Heart left ventricle (tissue), 13 donors: ENCODE data around the gene AIPL1.

Experiments used
- POLR2A ChIP-seq, 2 donors: fragments of 450-650 bp; IDR thresholded peaks; one replicate each; pipeline ENCODE4 v1.6.1; 2017; ENCODE audit warnings: antibody characterized with exemption in 2 of 2, mild to moderate bottlenecking in 2 of 2, moderate library complexity in 2 of 2
- TF ChIP-seq, protein P1 (sequence below), 12 donors: fragments of 200-600 bp; sonication (generic) in 4 of 12; IDR thresholded peaks; one replicate each; pipeline versions ENCODE4 v1.5.0 to v1.8.0; 2018 to 2022; ENCODE audit warnings: antibody characterized with exemption in 12 of 12, mild to moderate bottlenecking in 5 of 12
- donor health status: ischemic (EF 13 %, LVEDD 7.1; RV severe dilation, severe dysfunction).
- donor health status: DM: no; HTN: yes; CAD: no.
- donor health status: DM: no; HTN: no; CAD: no.
- donor health status: ischemic (EF 25% LVEDD 6.9; RV normal size, moderate dysfunction).
- donor health status: ischemic (EF 25% LVEDD 5.7; RV mildly dilated, moderate dysfunction).
- donor health status: ischemic (EF 35%, LVEDD 5.7; RV mildly dilated, moderate dysfunction).
- donor health status: nonischemic (EF 11% LVEDD 7.7; RV severe dilation, severe dysfunction).
- donor health status: DM: yes; HTN: yes; CAD: no.
- donor health status: PGD.
- donor health status: ischemic (EF 29% LVEDD 5.4; RV normal size, mild dysfunction).
- donor health status: nonischemic (EF 23%, LVEDD 6.1; RV moderate dilation, normal function).

DNA sequence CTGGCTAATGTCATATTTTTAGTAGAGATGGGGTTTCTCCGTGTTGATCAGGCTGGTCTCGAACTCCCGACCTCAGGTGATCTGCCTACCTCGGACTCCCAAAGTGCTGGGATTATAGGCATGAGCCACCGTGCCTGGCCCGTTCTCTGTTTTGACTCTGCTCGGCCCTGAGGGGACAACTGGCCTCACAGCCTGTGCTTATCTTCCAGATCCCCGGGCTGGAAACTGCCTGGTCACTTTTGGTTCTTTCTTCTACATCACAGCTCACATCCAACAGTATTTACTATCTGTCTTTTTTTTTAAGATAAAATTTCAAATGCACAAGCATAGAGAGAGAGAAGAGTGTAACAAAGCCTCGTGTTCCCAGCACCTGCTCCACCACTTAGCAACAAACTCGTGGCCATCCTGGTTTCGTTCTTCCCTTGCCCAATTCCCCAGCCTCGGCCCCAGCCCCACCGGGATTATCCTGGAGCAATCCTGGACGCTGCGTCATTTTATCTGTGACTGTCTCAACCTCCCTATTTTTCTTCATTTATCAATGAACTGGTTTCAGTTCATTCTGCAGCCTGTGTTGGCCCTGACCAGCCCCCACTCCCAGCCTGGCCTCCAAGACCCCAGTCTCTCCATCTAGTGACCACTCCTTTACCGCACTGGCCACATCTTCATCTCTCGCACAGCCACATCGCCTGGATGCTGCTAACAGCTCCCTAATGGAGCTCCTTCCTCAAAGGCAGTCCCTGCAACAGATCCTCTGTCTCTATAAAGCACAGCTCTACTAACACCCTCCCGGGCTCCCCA is 30.5 kb upstream of the AIPL1 start:
- TF ChIP-seq, protein P1, sequence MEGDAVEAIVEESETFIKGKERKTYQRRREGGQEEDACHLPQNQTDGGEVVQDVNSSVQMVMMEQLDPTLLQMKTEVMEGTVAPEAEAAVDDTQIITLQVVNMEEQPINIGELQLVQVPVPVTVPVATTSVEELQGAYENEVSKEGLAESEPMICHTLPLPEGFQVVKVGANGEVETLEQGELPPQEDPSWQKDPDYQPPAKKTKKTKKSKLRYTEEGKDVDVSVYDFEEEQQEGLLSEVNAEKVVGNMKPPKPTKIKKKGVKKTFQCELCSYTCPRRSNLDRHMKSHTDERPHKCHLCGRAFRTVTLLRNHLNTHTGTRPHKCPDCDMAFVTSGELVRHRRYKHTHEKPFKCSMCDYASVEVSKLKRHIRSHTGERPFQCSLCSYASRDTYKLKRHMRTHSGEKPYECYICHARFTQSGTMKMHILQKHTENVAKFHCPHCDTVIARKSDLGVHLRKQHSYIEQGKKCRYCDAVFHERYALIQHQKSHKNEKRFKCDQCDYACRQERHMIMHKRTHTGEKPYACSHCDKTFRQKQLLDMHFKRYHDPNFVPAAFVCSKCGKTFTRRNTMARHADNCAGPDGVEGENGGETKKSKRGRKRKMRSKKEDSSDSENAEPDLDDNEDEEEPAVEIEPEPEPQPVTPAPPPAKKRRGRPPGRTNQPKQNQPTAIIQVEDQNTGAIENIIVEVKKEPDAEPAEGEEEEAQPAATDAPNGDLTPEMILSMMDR (IDR thresholded peaks at IDR 0.05) = no peak
- TF ChIP-seq POLR2A (IDR thresholded peaks at IDR 0.05) = no peak
